K562 (cell line): ENCODE data around the gene CNTN5. TPM values are rescaled to one million over a fixed set of nuclear protein-coding genes. Genes with fewer than 3 reads are reported as not detected.

Experiments used
- ARID3A ChIP-seq: IDR thresholded peaks from 2 replicates; pipeline ENCODE4 v1.6.1; 2012; ENCODE audit warnings: low read depth, low read length, improper control_type of control experiment, borderline replicate concordance
- ETS2 ChIP-seq: IDR thresholded peaks from 2 replicates; pipeline ENCODE4 v1.6.1; 2016; ENCODE audit warnings: borderline replicate concordance, missing genetic modification characterization, mild to moderate bottlenecking, moderate library complexity, missing compliant biosample characterization; ENCODE audit not compliant: poor library complexity, severe bottlenecking
- ETV5 ChIP-seq: sonication (generic); formaldehyde crosslinking; IDR thresholded peaks from 2 replicates; pipeline ENCODE4 v1.4.0; 2020; ENCODE audit warnings: low read depth, mild to moderate bottlenecking, missing genetic modification reagents
- GABPA ChIP-seq: fragments of 200-800 bp; sonication (Bioruptor generic); conservative IDR thresholded peaks from 2 replicates; pipeline ENCODE4 v1.6.1; 2016; ENCODE audit warnings: low read depth, missing genetic modification characterization, missing compliant biosample characterization
- KDM5B ChIP-seq: fragments of 200-600 bp; sonication (generic); IDR thresholded peaks from 2 replicates; pipeline ENCODE4 v1.6.1; 2012; ENCODE audit warnings: low read depth, mild to moderate bottlenecking, moderate library complexity, low read length, control low read depth, inconsistent platforms; ENCODE audit not compliant: insufficient replicate concordance
- NEUROD1 ChIP-seq: fragments of 150-350 bp; IDR thresholded peaks from 2 replicates; pipeline ENCODE4 v1.6.1; 2014; ENCODE audit warnings: borderline replicate concordance, low read length, low read depth; ENCODE audit not compliant: partially characterized antibody
- TAF9B ChIP-seq: fragments of 450-650 bp; IDR thresholded peaks from 2 replicates; pipeline ENCODE4 v1.6.1; 2018; ENCODE audit warnings: mild to moderate bottlenecking; ENCODE audit not compliant: partially characterized antibody
- ZBTB33 ChIP-seq: sonication (generic); formaldehyde crosslinking; IDR thresholded peaks from 2 replicates; pipeline ENCODE4 v1.8.1; 2023; ENCODE audit warnings: mild to moderate bottlenecking, missing genetic modification reagents
- ZNF212 ChIP-seq: fragments of 450-650 bp; formaldehyde crosslinking; IDR thresholded peaks from 2 replicates; pipeline ENCODE4 v1.4.0; 2020; ENCODE audit warnings: mild to moderate bottlenecking
- ZNF395 ChIP-seq: fragments of 200-800 bp; sonication (Bioruptor generic); IDR thresholded peaks from 2 replicates; pipeline ENCODE4 v1.6.1; 2017; ENCODE audit warnings: missing genetic modification characterization, missing compliant biosample characterization
- polyA plus RNA-seq, 8 experiments: library from polyadenylated mRNA; depleted of rRNA in 4 of 8; stranded (reverse) in 5 of 8; unstranded in 3 of 8; fragments of >200 nt; fragmentation: Nextera tagmentation in 2 of 8; fragmentation: Illumina TruSeq in 1 of 8; extraction: Ambion mirVana in 2 of 8; extraction: Trizol in 1 of 8; gene quantifications; 2 replicates each; pipeline versions ENCODE4 v1.2.1 to v1.2.3, GENCODE V29; 2011 to 2014; ENCODE audit warnings: inconsistent platforms in 1 of 8, missing spikeins in 1 of 8
- total RNA-seq, 7 experiments: library from RNA; depleted of rRNA in 6 of 7; stranded (reverse); fragments of >200 nt in 6 of 7; fragmentation: Illumina TruSeq in 2 of 7; extraction: Trizol in 2 of 7; gene quantifications; 2 replicates each; pipeline versions ENCODE4 v1.2.1 to v1.2.3, GENCODE V29; 2011 to 2021; ENCODE audit warnings: low replicate concordance in 1 of 7

Gene CNTN5
- total and polyA plus RNA-seq, 9 of the 15 experiments (the other 6 are each of a cell fraction or from before 2014, with no cell fraction given): 0.03 TPM; not detected in 8

- no peak for TF ChIP-seq GABPA (tag)
- TF ChIP-seq ZNF212 (CRISPR knock-in tag): no peak
- no peak for TF ChIP-seq ARID3A
- no peak for TF ChIP-seq KDM5B
- TF ChIP-seq ETV5 (CRISPR knock-in tag): no peak
- no peak for TF ChIP-seq NEUROD1
- TF ChIP-seq ZBTB33 (CRISPR knock-in tag): no peak
- TF ChIP-seq ETS2 (tag): no peak
- no peak for TF ChIP-seq TAF9B
- TF ChIP-seq ZNF395 (CRISPR knock-in tag): no peak
Observed at GRCh38 chr11:99513368-99513767, 492.6 kb downstream of the CNTN5 start (continued).
